ENCODE measurements around the gene CPA3.

Gene CPA3

DNA sequence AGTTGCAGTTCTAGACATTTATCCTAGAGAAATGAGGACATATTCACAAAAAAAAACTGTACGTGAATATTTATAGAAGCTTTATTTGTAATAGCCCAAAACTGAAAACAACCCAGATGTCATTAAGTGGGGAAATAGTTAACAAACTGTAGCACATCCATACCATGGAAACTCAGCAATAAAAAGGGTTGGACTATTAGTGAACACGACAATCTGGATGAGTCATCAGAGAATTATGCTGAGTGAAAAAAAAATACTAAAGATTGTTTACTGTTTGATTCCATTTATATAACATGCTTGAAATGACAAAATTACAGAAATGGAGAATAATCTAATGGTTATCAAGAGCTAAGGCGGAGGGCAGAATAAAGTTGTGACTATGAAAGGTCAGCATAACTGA is 59.5 kb downstream of the CPA3 start:
- DNase-seq = no peak

DNA sequence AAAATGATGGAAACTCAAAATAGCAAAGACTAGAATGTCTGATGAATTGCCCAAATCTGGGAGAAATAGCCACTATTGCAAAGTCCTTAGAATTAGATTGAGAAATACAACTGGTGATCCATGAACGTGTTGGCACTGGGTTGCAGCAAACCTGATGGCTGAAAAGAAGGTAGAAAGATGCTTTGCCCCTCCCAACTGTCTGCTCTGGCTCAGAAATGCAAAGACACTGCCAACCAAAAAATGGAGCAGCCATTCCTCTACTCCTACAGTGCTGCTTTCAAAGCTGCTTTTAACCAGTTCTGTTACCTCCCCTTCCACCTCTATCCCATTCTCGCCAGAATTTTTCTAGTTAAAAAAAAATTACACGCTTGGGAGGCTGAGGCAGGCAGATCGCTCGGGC is 60.7 kb downstream of the CPA3 start:
- no peak for DNase-seq

GRCh38 chr3:148930752-148931151 is 65.7 kb downstream of the CPA3 start:
- DNase-seq = no peak

GRCh38 chr3:148931574-148931973 is 66.5 kb downstream of the CPA3 start:
- DNase-seq = no peak

DNA sequence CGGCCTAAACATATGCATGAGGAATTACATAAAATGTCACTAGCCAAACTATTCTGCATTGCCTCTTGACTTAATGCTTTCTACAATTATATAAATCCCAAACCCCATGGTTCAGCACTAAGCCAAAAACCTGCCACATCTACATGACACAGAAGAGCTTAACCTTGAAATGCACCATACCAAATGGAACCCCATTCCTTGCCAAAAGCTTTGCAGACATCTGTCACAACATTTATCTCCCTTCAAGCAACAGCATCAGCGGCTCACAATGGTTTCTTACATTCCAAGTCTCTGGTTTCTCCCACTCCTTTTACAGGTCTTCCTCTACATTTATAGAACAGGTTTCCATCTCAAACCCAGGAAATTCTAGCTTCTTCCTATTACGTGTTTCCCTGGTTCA is 67.9 kb downstream of the CPA3 start:
- DNase-seq = no peak

GRCh38 chr3:148937467-148938255 is 72.6 kb downstream of the CPA3 start:
- no peak for DNase-seq

- DNase-seq = no peak
Measured at GRCh38 chr3:148938306-148938705, 73.2 kb downstream of the CPA3 start.

DNA sequence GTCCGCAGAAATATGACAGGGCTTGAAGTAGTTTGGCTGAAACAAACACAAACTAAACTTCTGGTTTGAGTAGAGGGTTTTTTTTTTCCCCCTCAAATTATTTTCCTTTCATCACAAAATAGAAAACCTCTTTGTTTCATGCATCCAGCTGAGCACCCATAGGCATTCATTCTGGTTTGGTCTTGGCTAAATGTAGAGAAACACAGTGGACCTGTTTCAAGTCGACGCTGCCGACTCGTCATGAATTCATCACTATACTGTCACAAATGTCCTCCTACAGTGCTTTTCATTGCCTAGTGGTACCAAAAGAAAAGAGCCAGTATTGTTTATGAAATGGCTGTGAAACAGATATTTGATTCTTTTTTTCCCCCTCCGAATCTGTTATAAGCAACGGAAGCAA is 73.8 kb downstream of the CPA3 start:
- no peak for DNase-seq

DNA sequence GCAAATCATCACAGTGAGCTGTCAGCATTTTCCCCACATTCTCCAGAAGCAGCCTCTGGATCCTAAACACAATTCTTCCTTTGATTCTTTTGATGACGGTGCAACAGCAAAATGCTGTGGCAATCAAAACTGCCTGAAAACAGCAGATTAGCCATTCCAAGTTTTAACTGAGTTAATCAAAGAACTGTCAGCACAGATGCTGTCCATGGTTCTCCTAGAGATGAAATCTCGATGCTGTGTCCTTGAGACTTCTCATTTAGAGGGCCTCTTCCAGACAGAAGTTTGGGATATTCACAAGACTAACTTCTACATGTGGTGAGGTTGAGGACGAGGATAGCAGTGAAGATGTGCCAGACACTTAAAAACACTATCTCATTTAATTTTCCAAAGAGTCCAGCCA is 75.9 kb downstream of the CPA3 start:
- DNase-seq = no peak

DNA sequence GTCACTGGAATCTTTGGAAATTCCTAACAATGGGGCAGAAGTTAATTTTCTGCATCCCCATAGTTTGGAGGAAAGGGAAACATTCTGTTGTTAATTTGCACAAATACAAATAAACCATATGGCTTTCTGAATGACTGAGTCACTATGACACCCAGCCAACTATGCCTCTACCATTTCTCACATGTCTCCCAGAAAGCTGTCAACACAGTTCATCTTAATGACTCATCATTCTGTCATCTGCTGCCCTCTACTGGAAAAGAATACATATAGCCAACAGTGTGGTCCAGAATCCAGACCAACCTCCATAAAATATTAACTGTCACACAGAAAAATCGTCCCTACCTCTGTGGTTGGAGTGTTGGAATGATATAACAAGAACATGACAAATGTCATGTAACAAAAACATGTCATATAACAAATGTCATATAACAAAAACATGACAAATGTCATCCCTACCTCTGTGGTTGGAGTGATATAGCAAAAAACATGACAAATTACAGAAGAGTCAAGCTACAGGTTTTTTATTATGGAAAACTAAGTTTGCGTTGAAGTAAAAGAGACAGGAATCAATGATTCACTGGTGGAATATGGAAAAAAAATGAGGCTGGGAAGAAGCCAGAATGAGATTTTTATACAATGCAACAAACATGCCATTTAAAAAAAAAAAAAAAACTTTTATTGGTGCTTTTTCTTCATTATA is 78.6 kb downstream of the CPA3 start:
- peak; percentile 70 for DNase-seq

- no peak for DNase-seq
Measured at GRCh38 chr3:148945116-148945515, 80.0 kb downstream of the CPA3 start.

Data from NCI-H1417 treated with DMSO at 0.1 percent for 48 hours (cell line).